ENCODE results near the gene MPDU1. TPM values are rescaled to one million over a fixed set of nuclear protein-coding genes. Genes with fewer than 3 reads are reported as not detected.

MPDU1 gene
- total and polyA plus RNA-seq, 2 of the 13 experiments (the other 11 are each of a cell fraction or from before 2014, with no cell fraction given), result 112 to 167 TPM

- TF ChIP-seq, protein P1, sequence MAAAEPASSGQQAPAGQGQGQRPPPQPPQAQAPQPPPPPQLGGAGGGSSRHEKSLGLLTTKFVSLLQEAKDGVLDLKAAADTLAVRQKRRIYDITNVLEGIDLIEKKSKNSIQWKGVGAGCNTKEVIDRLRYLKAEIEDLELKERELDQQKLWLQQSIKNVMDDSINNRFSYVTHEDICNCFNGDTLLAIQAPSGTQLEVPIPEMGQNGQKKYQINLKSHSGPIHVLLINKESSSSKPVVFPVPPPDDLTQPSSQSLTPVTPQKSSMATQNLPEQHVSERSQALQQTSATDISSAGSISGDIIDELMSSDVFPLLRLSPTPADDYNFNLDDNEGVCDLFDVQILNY (CRISPR knock-in tag; conservative IDR thresholded peaks at IDR 0.05), result no peak
- TF ChIP-seq POLR2G (IDR thresholded peaks at IDR 0.05; ENCODE audit: low read depth, low read length) (peak; percentile 99), ZNF292 (CRISPR knock-in tag; IDR thresholded peaks at IDR 0.05; ENCODE audit: borderline replicate concordance, low read depth) (peak; percentile 18; the same call in 1 of the 2 replicates), GZF1 (CRISPR knock-in tag; IDR thresholded peaks at IDR 0.05) (0 out of 2 replicates have a peak, but pooled peaks have one; percentile 66), ZNF589 (CRISPR knock-in tag; conservative IDR thresholded peaks at IDR 0.05) (peak; percentile 86; the same call in 1 of the 2 replicates), ZNF598 (CRISPR knock-in tag; IDR thresholded peaks at IDR 0.05; ENCODE audit: borderline replicate concordance) (peak; percentile 90; the same call in 1 of the 2 replicates), CAMTA2 (CRISPR knock-in tag; IDR thresholded peaks at IDR 0.05; ENCODE audit: borderline replicate concordance) (no peak), MTF2 (CRISPR knock-in tag; IDR thresholded peaks at IDR 0.05; ENCODE audit: borderline replicate concordance) (no peak), ZNF629 (CRISPR knock-in tag; conservative IDR thresholded peaks at IDR 0.05) (peak; percentile 43), ZBTB20 (CRISPR knock-in tag; IDR thresholded peaks at IDR 0.05; ENCODE audit: borderline replicate concordance, low read depth) (peak; percentile 62), FOXK1 (CRISPR knock-in tag; IDR thresholded peaks at IDR 0.05; ENCODE audit: borderline replicate concordance, low read depth) (peak; percentile 42; the same call in 1 of the 2 replicates), PREB (CRISPR knock-in tag; IDR thresholded peaks at IDR 0.05) (no peak), ZNF746 (CRISPR knock-in tag; IDR thresholded peaks at IDR 0.05) (0 out of 2 replicates have a peak, but pooled peaks have one; percentile 23), ZNF430 (CRISPR knock-in tag; IDR thresholded peaks at IDR 0.05) (peak; percentile 73; the same call in 1 of the 2 replicates), ZHX1 (CRISPR knock-in tag; IDR thresholded peaks at IDR 0.05; ENCODE audit: low read depth) (0 out of 2 replicates have a peak, but pooled peaks have one; percentile 35), ZFP62 (CRISPR knock-in tag; IDR thresholded peaks at IDR 0.05) (no peak), ATAD3A (CRISPR knock-in tag; IDR thresholded peaks at IDR 0.05) (no peak), PHF20 (CRISPR knock-in tag; IDR thresholded peaks at IDR 0.05) (peak; percentile 63), REST (IDR thresholded peaks at IDR 0.05; ENCODE audit: borderline replicate concordance in 1 of 2, low read depth in 1 of 2, low read length in 2 of 2) (peak in 1 of 2 experiments; percentile 5; a peak in 1 of 4 replicates)
Observed at GRCh38 chr17:7579001-7579833, 4.4 kb upstream of the MPDU1 start, which contains the start of gene CD68 (continued).

Measured in HepG2 (cell line).